Naive thymus-derived CD4-positive, alpha-beta T cell (primary cell): Measurements from ENCODE around the gene ZNF488. TPM values are rescaled to one million over a fixed set of nuclear protein-coding genes. Genes with fewer than 3 reads are reported as not detected.
A peak's percentile ranks its signal among the peaks of the same experiment; 100 is the strongest.

Experiments used
- ATAC-seq: fragments of 150-1000 bp; cut with Tn5 transposase; 2 replicates; pipeline ENCODE4 v1.10.0; 2021; ENCODE audit warnings: mild to moderate bottlenecking, moderate library complexity
- CTCF ChIA-PET: fragments of 350-600 bp; sonication (Branson Sonifier 250); formaldehyde crosslinking; loops from one replicate; lab custom pipeline; 2021; ENCODE audit warnings: antibody characterized with exemption; lab: Charles Lee
- POLR2A ChIA-PET: fragments of 350-600 bp; sonication (Branson Sonifier 250); formaldehyde crosslinking; loops from one replicate; lab custom pipeline; 2021; ENCODE audit warnings: antibody characterized with exemption, inconsistent platforms; lab: Charles Lee
- DNase-seq, 9 donors: peaks; one replicate each; pipeline versions ENCODE4 v3.0.0 to v3.0.0-alpha.2; 2020 to 2022; ENCODE audit warnings: mixed read lengths in 1 of 9
- H3K27ac ChIP-seq: one replicate; pipeline ENCODE4 v1.7.0; 2013; ENCODE audit warnings: mild to moderate bottlenecking, low read depth, low read length, moderate library complexity
- H3K27me3 ChIP-seq, 2 donors: one replicate each; pipeline ENCODE4 v1.7.0; 2013; ENCODE audit warnings: low read length in 2 of 2, mild to moderate bottlenecking in 2 of 2, moderate library complexity in 2 of 2; ENCODE audit not compliant: control insufficient read depth in 2 of 2, insufficient read depth in 2 of 2
- H3K36me3 ChIP-seq, 3 experiments: 1 replicate in 2 of 3; 2 replicates in 1 of 3; pipeline ENCODE4 v1.7.0; 2013; ENCODE audit warnings: low read length in 3 of 3, mild to moderate bottlenecking in 3 of 3, moderate library complexity in 1 of 3; ENCODE audit not compliant: insufficient read depth in 3 of 3, control insufficient read depth in 2 of 3
- H3K4me1 ChIP-seq, 2 donors: one replicate each; pipeline ENCODE4 v1.7.0; 2013; ENCODE audit warnings: low read length in 2 of 2, mild to moderate bottlenecking in 2 of 2, moderate library complexity in 1 of 2; ENCODE audit not compliant: control insufficient read depth in 2 of 2, insufficient read depth in 2 of 2
- H3K4me3 ChIP-seq: 2 replicates; pipeline ENCODE4 v1.7.0; 2013; ENCODE audit warnings: mild to moderate bottlenecking, low read length
- H3K9me3 ChIP-seq, 3 experiments: 1 replicate in 2 of 3; 2 replicates in 1 of 3; pipeline ENCODE4 v1.7.0; 2013; ENCODE audit warnings: low read length in 3 of 3; ENCODE audit not compliant: control insufficient read depth in 2 of 3
- H3K27ac Mint-ChIP-seq, 9 donors: one replicate each; pipeline ENCODE4 v1.8.0; 2020 to 2022; ENCODE audit warnings: mixed read lengths in 9 of 9, mild to moderate bottlenecking in 8 of 9, moderate library complexity in 5 of 9, inconsistent platforms in 2 of 9
- H3K27me3 Mint-ChIP-seq, 5 donors: one replicate each; pipeline ENCODE4 v1.8.0; 2021 to 2022; ENCODE audit warnings: mixed read lengths in 5 of 5, mild to moderate bottlenecking in 1 of 5
- H3K36me3 Mint-ChIP-seq, 5 donors: one replicate each; pipeline ENCODE4 v1.8.0; 2020 to 2022; ENCODE audit warnings: mixed read lengths in 5 of 5, mild to moderate bottlenecking in 3 of 5, inconsistent platforms in 1 of 5
- H3K4me1 Mint-ChIP-seq, 7 donors: one replicate each; pipeline ENCODE4 v1.8.0; 2020 to 2022; ENCODE audit warnings: mixed read lengths in 7 of 7, mild to moderate bottlenecking in 3 of 7, inconsistent platforms in 1 of 7
- H3K4me3 Mint-ChIP-seq, 10 donors: one replicate each; pipeline ENCODE4 v1.8.0; 2020 to 2022; ENCODE audit warnings: mild to moderate bottlenecking in 10 of 10, mixed read lengths in 10 of 10, moderate library complexity in 6 of 10, inconsistent platforms in 2 of 10
- H3K9me3 Mint-ChIP-seq, 11 donors: one replicate each; pipeline ENCODE4 v1.8.0; 2020 to 2022; ENCODE audit warnings: mixed read lengths in 11 of 11, mild to moderate bottlenecking in 4 of 11, inconsistent platforms in 1 of 11, moderate library complexity in 1 of 11
- intact Hi-C, 2 donors: fragments of 100-400 bp; cut with micrococcal nuclease; formaldehyde crosslinking; loops; one replicate each; pipeline ENCODE4 v1.15.1; 2023
- polyA plus RNA-seq, 2 donors: library from polyadenylated mRNA; unstranded; fragments of 300-500 nt; fragmentation: Illumina TruSeq; gene quantifications; one replicate each; pipeline ENCODE4 v1.2.3, GENCODE V29; 2021
- total RNA-seq, 6 experiments: library from RNA in 5 of 6; stranded (reverse) in 5 of 6; gene quantifications; 1 replicate in 5 of 6; 2 replicates in 1 of 6; pipeline ENCODE4 v1.2.3 and lab custom pipeline; 2021 to 2026

Gene ZNF488
- total and polyA plus RNA-seq, 7 experiments from 2014 or later, result 0.12 TPM; not detected in 6

- intact Hi-C loops, result no loop called here
- H3K27me3 Mint-ChIP-seq, result peaks cover 65 to 73% (median 68%) of the 10 kb centered on the region in 5 donors
- H3K27ac Mint-ChIP-seq, result no peak overlapping the region
- H3K36me3 Mint-ChIP-seq, result no peaks in the 10 kb centered on the region
- Histone ChIP-seq H3K4me3 (no peak overlapping the region), H3K27ac (no peak overlapping the region), H3K36me3 (peaks cover 0 to 4% (median 0%) of the 10 kb centered on the region in 3 experiments), H3K4me1 (peaks cover 0 to 3% of the 10 kb centered on the region in 2 donors), H3K27me3 (no peaks in the 10 kb centered on the region), H3K9me3 (no peaks in the 10 kb centered on the region)
- H3K4me3 Mint-ChIP-seq, result no peak overlapping the region
- POLR2A ChIA-PET, result no interaction called here
- peaks cover 13 to 16% (median 14%) of the 10 kb centered on the region in 7 donors for H3K4me1 Mint-ChIP-seq
- DNase-seq (no peak), ATAC-seq (no peak)
- H3K9me3 Mint-ChIP-seq, result peaks cover 0 to 4% (median 0%) of the 10 kb centered on the region in 11 donors
- CTCF ChIA-PET, result no interaction called here
These were observed 4.7 kb downstream of the ZNF488 start for GRCh38 chr10:47379445-47379785.

GRCh38 chr10:47378606-47379444 is 5.3 kb downstream of the ZNF488 start:
- no peaks in the 10 kb centered on the region for H3K36me3 Mint-ChIP-seq
- Histone ChIP-seq H3K9me3 (no peaks in the 10 kb centered on the region), H3K36me3 (no peaks in the 10 kb centered on the region), H3K27ac (no peak overlapping the region), H3K27me3 (no peaks in the 10 kb centered on the region), H3K4me1 (peaks cover 0 to under 1% of the 10 kb centered on the region in 2 donors), H3K4me3 (no peak overlapping the region)
- CTCF ChIA-PET, result no interaction called here
- H3K4me1 Mint-ChIP-seq, result peaks cover 11 to 13% (median 11%) of the 10 kb centered on the region in 7 donors
- peaks cover 0 to 4% (median 0%) of the 10 kb centered on the region in 11 donors for H3K9me3 Mint-ChIP-seq
- no peak overlapping the region for H3K27ac Mint-ChIP-seq
- no peak for ATAC-seq
- peaks cover 63 to 75% (median 70%) of the 10 kb centered on the region in 5 donors for H3K27me3 Mint-ChIP-seq
- no peak overlapping the region for H3K4me3 Mint-ChIP-seq
- DNase-seq, result peak in 1 of 9 donors; percentile 16
- POLR2A ChIA-PET, result no interaction called here
- intact Hi-C loops, result no loop called here

DNA sequence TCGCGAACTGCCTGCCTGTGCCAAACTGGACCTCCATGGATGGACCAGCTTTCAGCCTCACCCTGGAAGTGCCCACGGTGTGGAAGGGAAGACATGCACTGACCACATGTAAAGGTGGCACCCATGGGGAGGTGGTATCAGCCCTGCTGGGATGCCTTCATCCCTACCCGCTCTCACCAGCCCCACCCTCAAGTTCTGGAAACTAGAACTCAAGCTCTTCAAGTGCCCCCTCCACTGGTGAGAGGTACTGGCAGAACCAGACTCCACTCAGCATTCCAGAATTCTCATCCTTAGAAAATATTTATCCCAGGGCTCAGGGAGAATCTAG is 5.9 kb downstream of the ZNF488 start:
- no peaks in the 10 kb centered on the region for H3K36me3 Mint-ChIP-seq
- H3K4me1 Mint-ChIP-seq, result peaks cover 5 to 8% (median 7%) of the 10 kb centered on the region in 7 donors
- Histone ChIP-seq H3K27ac (no peak overlapping the region), H3K4me1 (no peaks in the 10 kb centered on the region), H3K36me3 (no peaks in the 10 kb centered on the region), H3K4me3 (no peak overlapping the region), H3K27me3 (no peaks in the 10 kb centered on the region), H3K9me3 (no peaks in the 10 kb centered on the region)
- ChIA-PET CTCF (no interaction called here), POLR2A (no interaction called here)
- ATAC-seq, result no peak
- peaks cover 0 to 4% (median 0%) of the 10 kb centered on the region in 11 donors for H3K9me3 Mint-ChIP-seq
- DNase-seq, result peak in 1 of 9 donors; percentile 14
- H3K27ac Mint-ChIP-seq, result no peak overlapping the region
- peaks cover 59 to 73% (median 68%) of the 10 kb centered on the region in 5 donors for H3K27me3 Mint-ChIP-seq
- no peak overlapping the region for H3K4me3 Mint-ChIP-seq
- intact Hi-C loops, result no loop called here

DNA sequence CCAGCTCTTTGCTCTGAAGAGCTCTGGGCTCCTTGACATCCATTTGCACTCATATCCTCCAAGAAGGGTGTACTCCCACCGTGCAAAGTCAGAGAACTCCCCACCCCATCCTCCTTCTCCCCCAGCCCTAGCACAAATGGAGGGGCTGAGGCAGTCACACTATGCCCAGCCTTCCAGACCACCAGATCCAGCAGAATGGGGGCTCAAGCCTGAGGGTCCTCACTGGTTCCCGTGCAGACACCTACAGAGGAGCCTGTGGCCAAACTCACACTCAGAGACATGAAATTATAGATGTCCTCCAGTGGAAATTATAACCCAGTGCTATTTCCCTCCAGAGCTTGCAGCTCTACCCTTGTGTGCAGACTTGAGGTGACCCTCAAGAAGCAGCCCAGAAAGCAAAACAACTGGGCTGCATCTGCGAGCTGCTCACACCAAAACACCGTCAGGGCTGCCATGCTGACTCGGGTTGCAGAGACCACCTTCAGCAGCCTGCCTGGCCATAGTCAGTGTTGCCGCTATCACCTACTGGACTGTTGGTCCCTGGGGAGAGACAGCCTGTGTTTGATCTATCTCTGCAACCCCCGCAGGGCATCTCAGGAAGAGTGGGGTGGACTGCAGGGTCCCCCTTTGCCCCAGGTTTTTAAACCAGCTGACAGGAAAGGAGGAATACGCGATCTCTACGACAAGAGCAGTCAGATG is 7.4 kb downstream of the ZNF488 start:
- H3K4me3 Mint-ChIP-seq, result no peak overlapping the region
- H3K4me1 ChIP-seq, result no peaks in the 10 kb centered on the region
- peaks cover 56 to 67% (median 60%) of the 10 kb centered on the region in 5 donors for H3K27me3 Mint-ChIP-seq
- DNase-seq (peak in 1 of 9 donors; percentile 7), ATAC-seq (no peak)
- no peak overlapping the region for H3K27ac Mint-ChIP-seq
- no peaks in the 10 kb centered on the region for H3K27me3 ChIP-seq
- H3K27ac ChIP-seq, result no peak overlapping the region
- POLR2A ChIA-PET, result no interaction called here
- no peaks in the 10 kb centered on the region for H3K36me3 ChIP-seq
- H3K4me1 Mint-ChIP-seq, result peaks cover 7 to 13% (median 7%) of the 10 kb centered on the region in 7 donors
- CTCF ChIA-PET, result interaction anchor here (0.8 kb wide), 1 partner anchor 90 kb away, joined by 3 read pairs; no protein-coding TSS in a partner anchor
- H3K9me3 ChIP-seq, result no peaks in the 10 kb centered on the region
- intact Hi-C loops, result no loop called here
- H3K9me3 Mint-ChIP-seq, result peaks cover 0 to 4% (median 0%) of the 10 kb centered on the region in 11 donors
- H3K36me3 Mint-ChIP-seq, result no peaks in the 10 kb centered on the region
- no peak overlapping the region for H3K4me3 ChIP-seq

GRCh38 chr10:47374611-47375536 is 9.2 kb downstream of the ZNF488 start:
- Histone ChIP-seq H3K27ac (no peak overlapping the region), H3K4me1 (no peaks in the 10 kb centered on the region), H3K4me3 (no peak overlapping the region), H3K36me3 (no peaks in the 10 kb centered on the region), H3K27me3 (no peaks in the 10 kb centered on the region), H3K9me3 (no peaks in the 10 kb centered on the region)
- Mint-ChIP-seq H3K36me3 (no peaks in the 10 kb centered on the region), H3K27me3 (peaks cover 41 to 49% (median 43%) of the 10 kb centered on the region in 5 donors), H3K9me3 (peaks cover 0 to 4% (median 0%) of the 10 kb centered on the region in 11 donors), H3K4me1 (peaks cover 5 to 13% (median 7%) of the 10 kb centered on the region in 7 donors), H3K4me3 (no peak overlapping the region), H3K27ac (no peak overlapping the region)
- intact Hi-C loops, result no loop called here
- DNase-seq (peak in 1 of 9 donors; percentile 13), ATAC-seq (no peak)
- CTCF ChIA-PET, result interaction anchor here (0.6 kb wide), 1 partner anchor 350 kb away, joined by 3 read pairs; no protein-coding TSS in a partner anchor
- POLR2A ChIA-PET, result no interaction called here

DNA sequence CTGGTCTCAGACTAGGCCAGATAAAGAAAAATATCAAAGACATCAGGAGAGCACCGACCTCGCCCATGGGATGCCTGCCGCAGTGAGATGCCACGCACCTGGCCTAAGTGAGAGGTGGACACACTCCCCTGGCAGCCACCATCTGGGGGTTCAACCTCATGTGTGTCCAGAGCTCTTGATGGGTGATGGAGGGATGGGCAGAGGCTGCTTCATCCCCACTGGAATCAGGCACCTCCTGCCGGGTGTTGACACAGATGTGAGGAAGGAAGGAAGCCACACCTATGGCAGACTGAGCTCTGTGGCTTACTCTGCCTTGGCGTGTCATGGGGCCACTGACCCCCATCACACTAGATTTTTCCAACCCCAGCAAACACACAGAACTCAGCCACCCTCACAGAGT is 11.4 kb downstream of the ZNF488 start:
- Mint-ChIP-seq H3K36me3 (no peaks in the 10 kb centered on the region), H3K27ac (no peak overlapping the region), H3K4me3 (no peak overlapping the region), H3K4me1 (peaks cover 5 to 12% (median 7%) of the 10 kb centered on the region in 7 donors), H3K9me3 (peaks cover 0 to 4% (median 0%) of the 10 kb centered on the region in 11 donors), H3K27me3 (peaks cover 25 to 37% (median 32%) of the 10 kb centered on the region in 5 donors)
- H3K27ac ChIP-seq, result no peak overlapping the region
- no peaks in the 10 kb centered on the region for H3K4me1 ChIP-seq
- ChIA-PET CTCF (no interaction called here), POLR2A (no interaction called here)
- no peak overlapping the region for H3K4me3 ChIP-seq
- DNase-seq (peak in 1 of 9 donors; percentile 7), ATAC-seq (no peak)
- intact Hi-C loops, result no loop called here
- no peaks in the 10 kb centered on the region for H3K27me3 ChIP-seq
- H3K36me3 ChIP-seq, result no peaks in the 10 kb centered on the region
- H3K9me3 ChIP-seq, result no peaks in the 10 kb centered on the region
